ENCODE data around the gene EBF4. TPM values are rescaled to one million over a fixed set of nuclear protein-coding genes. Genes with fewer than 3 reads are reported as not detected.

Gene EBF4
- total and polyA plus RNA-seq, 2 donors (not counting 1 experiment from before 2014, with no cell fraction given): 0.81 to 5.0 TPM

DNA sequence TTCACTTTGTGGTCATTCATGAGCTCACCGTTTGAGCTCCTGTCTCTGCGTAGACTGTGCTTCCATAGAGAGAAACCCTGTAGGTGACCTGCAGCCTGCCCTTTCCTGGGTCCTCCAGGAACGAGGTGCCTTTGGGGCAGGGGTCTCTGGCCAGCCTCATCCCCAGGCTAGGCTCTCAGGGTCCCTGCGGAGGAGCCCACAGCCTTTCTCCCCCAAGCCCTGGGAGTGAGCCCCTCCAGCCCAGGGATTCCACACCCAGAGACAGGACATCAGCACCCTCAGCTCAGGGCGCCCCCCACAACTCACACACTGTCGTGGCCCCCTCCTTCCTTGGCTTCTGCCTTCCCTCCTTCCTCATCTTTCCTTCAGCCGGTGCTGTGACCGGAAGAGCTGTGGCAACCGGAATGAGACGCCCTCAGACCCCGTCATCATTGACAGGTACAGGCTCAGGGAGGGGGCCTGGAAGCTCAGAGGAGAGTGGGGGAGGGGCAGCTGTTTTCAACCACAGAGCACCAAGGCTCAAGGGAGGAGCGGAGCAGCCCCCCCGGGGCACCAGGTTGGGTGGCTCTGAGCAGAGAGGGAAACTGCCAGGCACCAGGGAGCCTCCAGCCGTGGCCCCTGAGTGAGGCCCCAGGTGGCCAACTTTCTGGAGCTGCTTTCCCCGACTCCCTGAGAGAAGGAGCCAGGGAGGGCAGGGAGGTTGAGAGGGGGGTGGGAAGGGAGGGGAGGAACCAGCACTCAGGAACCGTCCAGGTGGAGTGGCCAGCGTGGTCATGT, 16.8 kb downstream of the EBF4 start:
- intact Hi-C loops (cut with micrococcal nuclease): no loop called here
- ChIA-PET CTCF (no interaction called here), POLR2A (no interaction called here)
- DNase-seq (no peak), ATAC-seq (ENCODE audit: low read depth) (no peak)
- Histone ChIP-seq H3K4me2 (replicated peaks; ENCODE audit: low read depth, low read length, poor library complexity, severe bottlenecking) (no peak overlapping the region), H3K9ac (ENCODE audit: low read length) (no peak overlapping the region), H3K79me2 (ENCODE audit: control insufficient read depth, insufficient read depth, low read length) (no peaks in the 10 kb centered on the region), H3K9me3 (ENCODE audit: control extremely low read depth in 1 of 3, control insufficient read depth in 2 of 3, insufficient read depth in 1 of 3, low read length in 2 of 3) (no peaks in the 10 kb centered on the region), H3K4me3 (ENCODE audit: control extremely low read depth in 1 of 5, extremely low read depth in 1 of 5, insufficient read depth in 1 of 5, low read depth in 2 of 5, low read length in 4 of 5) (no peak overlapping the region), H3K27me3 (replicated peaks in 1 of 4; ENCODE audit: control extremely low read depth in 1 of 4, control insufficient read depth in 3 of 4, insufficient read depth in 4 of 4, low read length in 3 of 4) (peaks cover 0 to 6% (median 2%) of the 10 kb centered on the region in 4 experiments), H2AFZ (ENCODE audit: insufficient read depth, low read depth, low read length, poor library complexity, severe bottlenecking) (no peak overlapping the region), H3K36me3 (replicated peaks in 1 of 2; ENCODE audit: control extremely low read depth in 1 of 2, control insufficient read depth in 1 of 2, extremely low read depth in 1 of 2, insufficient read depth in 2 of 2, low read length in 1 of 2) (no peaks in the 10 kb centered on the region), H4K20me1 (ENCODE audit: control insufficient read depth, insufficient read depth, low read length, poor library complexity, severe bottlenecking) (no peaks in the 10 kb centered on the region), H3K27ac (ENCODE audit: low read length in 2 of 2) (no peak overlapping the region), H3K4me1 (ENCODE audit: control insufficient read depth in 2 of 2, insufficient read depth in 2 of 2, low read length in 2 of 2) (no peaks in the 10 kb centered on the region)
- no peaks in the 10 kb centered on the region for H3K9me3 Mint-ChIP-seq (ENCODE audit: insufficient read depth)
- TF ChIP-seq EZH2 (IDR thresholded peaks at IDR 0.05; ENCODE audit: borderline replicate concordance, insufficient read depth, low read depth, low read length, poor library complexity, severe bottlenecking) (no peak), CTCF (IDR thresholded peaks at IDR 0.05) (no peak)
- H3K4me3 Mint-ChIP-seq: no peak overlapping the region
- peaks cover 23% of the 10 kb centered on the region for H3K27me3 Mint-ChIP-seq
- 90% methylated on average over 13 of the region's 17 CpGs for WGBS (ENCODE audit: insufficient coverage)
- H3K4me1 Mint-ChIP-seq: no peaks in the 10 kb centered on the region
- H3K27ac Mint-ChIP-seq: no peak overlapping the region

DNA sequence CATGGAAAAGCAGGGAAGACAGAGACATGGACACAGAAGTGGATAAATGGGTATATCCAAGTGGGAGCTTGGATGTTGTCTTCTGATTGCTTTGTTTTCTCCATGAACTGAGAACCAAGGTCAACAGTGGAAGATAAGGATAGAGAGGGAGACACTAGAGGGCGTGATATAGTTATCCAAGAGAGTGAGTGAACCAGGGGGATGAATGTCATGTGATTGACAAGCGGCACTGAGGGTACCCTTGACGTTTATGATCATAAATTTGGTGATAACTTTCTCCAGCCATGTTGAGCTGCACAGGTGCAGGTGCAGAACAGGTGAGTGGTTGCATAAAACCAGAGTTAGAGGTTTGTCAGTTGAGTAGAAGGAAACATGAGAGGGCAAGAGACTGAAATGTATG, 20.7 kb downstream of the EBF4 start:
- no peak for DNase-seq
- Histone ChIP-seq H2AFZ (ENCODE audit: insufficient read depth, low read depth, low read length, poor library complexity, severe bottlenecking) (no peak overlapping the region), H3K36me3 (replicated peaks in 1 of 2; ENCODE audit: control extremely low read depth in 1 of 2, control insufficient read depth in 1 of 2, extremely low read depth in 1 of 2, insufficient read depth in 2 of 2, low read length in 1 of 2) (no peaks in the 10 kb centered on the region), H4K20me1 (ENCODE audit: control insufficient read depth, insufficient read depth, low read length, poor library complexity, severe bottlenecking) (no peaks in the 10 kb centered on the region), H3K79me2 (ENCODE audit: control insufficient read depth, insufficient read depth, low read length) (no peaks in the 10 kb centered on the region), H3K4me2 (replicated peaks; ENCODE audit: low read depth, low read length, poor library complexity, severe bottlenecking) (no peak overlapping the region), H3K4me3 (ENCODE audit: control extremely low read depth in 1 of 5, extremely low read depth in 1 of 5, insufficient read depth in 1 of 5, low read depth in 2 of 5, low read length in 4 of 5) (no peak overlapping the region), H3K27ac (ENCODE audit: low read length in 2 of 2) (no peak overlapping the region), H3K9ac (ENCODE audit: low read length) (no peak overlapping the region), H3K27me3 (replicated peaks in 1 of 4; ENCODE audit: control extremely low read depth in 1 of 4, control insufficient read depth in 3 of 4, insufficient read depth in 4 of 4, low read length in 3 of 4) (peaks cover 0 to 3% (median 0%) of the 10 kb centered on the region in 4 experiments), H3K4me1 (ENCODE audit: control insufficient read depth in 2 of 2, insufficient read depth in 2 of 2, low read length in 2 of 2) (no peaks in the 10 kb centered on the region), H3K9me3 (ENCODE audit: control extremely low read depth in 1 of 3, control insufficient read depth in 2 of 3, insufficient read depth in 1 of 3, low read length in 2 of 3) (peaks cover 1 to 7% (median 5%) of the 10 kb centered on the region in 3 donors)
- ATAC-seq (ENCODE audit: low read depth): no peak
- no peak for TF ChIP-seq CTCF (IDR thresholded peaks at IDR 0.05)
- no peak for TF ChIP-seq EZH2 (IDR thresholded peaks at IDR 0.05; ENCODE audit: borderline replicate concordance, insufficient read depth, low read depth, low read length, poor library complexity, severe bottlenecking)
- intact Hi-C loops (cut with micrococcal nuclease): loop anchor here (1.0 kb wide), 1 partner anchor 288 kb away; no protein-coding TSS in a partner anchor
- 13% methylated on average over 3 of the region's 3 CpGs for WGBS (ENCODE audit: insufficient coverage)
- H3K27ac Mint-ChIP-seq: no peak overlapping the region
- ChIA-PET POLR2A (no interaction called here), CTCF (interaction anchor here (1.2 to 1.5 kb wide), 2 partner anchors 136 to 287 kb away, joined by 3 read pairs; no protein-coding TSS in a partner anchor)
- H3K9me3 Mint-ChIP-seq (ENCODE audit: insufficient read depth): peaks cover 2% of the 10 kb centered on the region
- no peaks in the 10 kb centered on the region for H3K4me1 Mint-ChIP-seq
- H3K27me3 Mint-ChIP-seq: peaks cover 12% of the 10 kb centered on the region
- no peak overlapping the region for H3K4me3 Mint-ChIP-seq
